GM12873 (cell line): ENCODE results near the gene COX19.

ENCODE experiments used
- CTCF ChIP-seq: IDR thresholded peaks from 2 replicates; pipeline ENCODE4 v1.5.1; 2012; ENCODE audit warnings: low read depth, mild to moderate bottlenecking, moderate library complexity, low read length, control low read depth; ENCODE audit not compliant: insufficient read depth; ENCODE audit errors: missing control alignments

The COX19 gene

GRCh38 chr7:938546-939185 lies 36.7 kb downstream of the COX19 start:
- TF ChIP-seq CTCF = no peak

- TF ChIP-seq CTCF = no peak
These were observed 37.4 kb downstream of the COX19 start for GRCh38 chr7:937856-938484.

GRCh38 chr7:936386-937054 lies 38.8 kb downstream of the COX19 start:
- no peak for TF ChIP-seq CTCF

GRCh38 chr7:935874-936385 lies 39.4 kb downstream of the COX19 start:
- no peak for TF ChIP-seq CTCF

DNA sequence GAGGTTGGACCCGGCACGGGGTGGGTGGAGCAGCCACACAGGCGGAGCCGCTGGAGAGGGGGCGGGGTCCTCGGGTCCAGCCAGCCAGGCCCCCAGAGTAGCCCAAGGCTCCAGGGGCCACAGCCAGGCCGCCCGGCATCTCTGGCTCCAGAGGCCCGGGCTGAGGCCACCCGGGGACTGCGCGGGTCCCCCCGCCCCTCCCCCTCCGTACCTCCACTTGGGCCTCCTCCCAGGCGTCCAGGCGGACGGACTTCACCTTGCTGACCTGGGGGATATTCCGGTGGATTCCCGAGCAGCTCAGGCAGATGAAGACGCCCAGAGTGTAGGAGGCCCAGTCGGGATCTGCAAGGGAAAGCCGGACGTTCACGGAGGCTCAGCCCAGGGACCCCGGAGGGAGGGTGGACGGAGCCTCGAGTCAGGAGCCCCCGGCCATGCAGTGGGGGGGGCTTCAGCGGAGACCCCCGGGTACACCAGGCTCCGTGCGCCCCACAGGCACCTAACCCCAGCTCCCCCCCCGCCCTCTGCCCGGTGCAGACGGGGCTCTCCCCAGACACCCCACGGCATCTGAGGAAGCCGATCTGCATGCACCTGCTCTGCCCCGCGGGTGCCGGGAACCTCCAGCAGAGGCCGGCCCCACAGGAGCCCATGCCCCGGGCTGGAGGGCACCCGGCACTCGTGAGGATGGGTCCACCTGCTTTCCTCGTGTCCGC lies 40.0 kb downstream of the COX19 start:
- no peak for TF ChIP-seq CTCF

DNA sequence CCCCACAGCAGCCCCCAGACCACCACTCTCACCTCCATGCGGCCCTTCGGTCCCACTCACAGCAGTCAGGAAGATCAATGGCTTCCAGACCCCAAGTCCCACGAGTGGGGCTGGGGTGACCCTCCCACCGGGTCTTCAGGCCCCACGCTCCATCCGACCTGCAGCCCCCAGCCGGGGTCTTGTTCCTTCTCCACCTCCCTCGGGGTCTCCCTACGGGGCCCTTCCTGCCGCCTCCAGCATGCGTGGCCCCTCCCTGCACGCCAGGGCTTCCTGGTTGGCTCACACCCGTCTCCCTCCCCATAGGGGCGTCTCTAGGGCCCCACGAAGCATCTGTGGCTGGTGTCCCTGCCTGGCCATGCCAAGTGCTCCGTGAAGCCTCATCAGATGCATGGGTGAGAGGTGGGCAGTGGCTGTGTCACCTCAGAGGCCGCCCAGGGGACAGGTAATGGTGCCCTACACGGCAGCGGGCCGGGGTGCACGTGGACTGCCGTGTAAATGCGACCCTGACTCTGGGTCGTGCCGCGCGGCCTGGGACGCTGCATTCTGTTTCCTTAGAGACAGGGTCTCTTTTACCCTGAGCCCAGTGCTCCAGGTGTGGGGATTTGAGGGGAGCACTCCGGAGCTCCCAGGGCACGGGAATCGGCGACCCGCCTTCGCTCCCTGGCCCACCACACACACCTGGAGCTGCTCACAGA lies 40.7 kb downstream of the COX19 start:
- TF ChIP-seq CTCF = no peak
